Ishikawa (cell line): ENCODE results near the gene NEDD4L.
A peak's percentile ranks its signal among the peaks of the same experiment; 100 is the strongest.

Source experiments
- CEBPB ChIP-seq: IDR thresholded peaks from 2 replicates; pipeline ENCODE4 v1.6.1; 2012
- CREB1 ChIP-seq: IDR thresholded peaks from 2 replicates; pipeline ENCODE4 v1.6.1; 2012; ENCODE audit warnings: low read depth
- EGR1 ChIP-seq: IDR thresholded peaks from 2 replicates; pipeline ENCODE4 v1.6.1; 2012
- EP300 ChIP-seq: IDR thresholded peaks from 2 replicates; pipeline ENCODE4 v1.6.1; 2012; ENCODE audit warnings: borderline replicate concordance
- FOXM1 ChIP-seq: IDR thresholded peaks from 2 replicates; pipeline ENCODE4 v1.6.1; 2012; ENCODE audit warnings: low read depth, borderline replicate concordance
- NFIC ChIP-seq: IDR thresholded peaks from 2 replicates; pipeline ENCODE4 v1.6.1; 2012
- RAD21 ChIP-seq: IDR thresholded peaks from 2 replicates; pipeline ENCODE4 v1.6.1; 2012; ENCODE audit warnings: low read depth
- TAF1 ChIP-seq: IDR thresholded peaks from 2 replicates; pipeline ENCODE4 v1.6.1; 2012; ENCODE audit warnings: low read depth, mild to moderate bottlenecking
- TCF12 ChIP-seq: IDR thresholded peaks from 2 replicates; pipeline ENCODE4 v1.6.1; 2012; ENCODE audit warnings: low read depth
- TEAD4 ChIP-seq: IDR thresholded peaks from 2 replicates; pipeline ENCODE4 v1.6.1; 2012
- USF1 ChIP-seq: IDR thresholded peaks from 2 replicates; pipeline ENCODE4 v1.6.1; 2012
- YY1 ChIP-seq: IDR thresholded peaks from 2 replicates; pipeline ENCODE4 v1.6.1; 2012; ENCODE audit warnings: low read depth
- ZBTB7A ChIP-seq: IDR thresholded peaks from 2 replicates; pipeline ENCODE4 v1.6.1; 2012; ENCODE audit warnings: low read depth
- TF ChIP-seq, protein P1 (sequence below): IDR thresholded peaks from 2 replicates; pipeline ENCODE4 v1.6.1; 2012
- TF ChIP-seq, protein P2 (sequence below): IDR thresholded peaks from 2 replicates; pipeline ENCODE4 v1.6.1; 2012; ENCODE audit warnings: low read depth, mild to moderate bottlenecking

Gene NEDD4L

GRCh38 chr18:58025205-58025604 is 18.8 kb upstream of the NEDD4L start:
- no peak for TF ChIP-seq TAF1
- TF ChIP-seq CEBPB, result 0 out of 2 replicates have a peak, but pooled peaks have one; percentile 17
- no peak for TF ChIP-seq NFIC
- TF ChIP-seq FOXM1, result no peak
- TF ChIP-seq RAD21, result no peak

- TF ChIP-seq CEBPB (no peak), RAD21 (no peak), EGR1 (no peak), TAF1 (no peak), TEAD4 (no peak), YY1 (no peak), EP300 (no peak), TCF12 (no peak), CREB1 (no peak), USF1 (no peak)
- TF ChIP-seq, protein P1, sequence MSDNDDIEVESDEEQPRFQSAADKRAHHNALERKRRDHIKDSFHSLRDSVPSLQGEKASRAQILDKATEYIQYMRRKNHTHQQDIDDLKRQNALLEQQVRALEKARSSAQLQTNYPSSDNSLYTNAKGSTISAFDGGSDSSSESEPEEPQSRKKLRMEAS, result no peak
- TF ChIP-seq, protein P2, sequence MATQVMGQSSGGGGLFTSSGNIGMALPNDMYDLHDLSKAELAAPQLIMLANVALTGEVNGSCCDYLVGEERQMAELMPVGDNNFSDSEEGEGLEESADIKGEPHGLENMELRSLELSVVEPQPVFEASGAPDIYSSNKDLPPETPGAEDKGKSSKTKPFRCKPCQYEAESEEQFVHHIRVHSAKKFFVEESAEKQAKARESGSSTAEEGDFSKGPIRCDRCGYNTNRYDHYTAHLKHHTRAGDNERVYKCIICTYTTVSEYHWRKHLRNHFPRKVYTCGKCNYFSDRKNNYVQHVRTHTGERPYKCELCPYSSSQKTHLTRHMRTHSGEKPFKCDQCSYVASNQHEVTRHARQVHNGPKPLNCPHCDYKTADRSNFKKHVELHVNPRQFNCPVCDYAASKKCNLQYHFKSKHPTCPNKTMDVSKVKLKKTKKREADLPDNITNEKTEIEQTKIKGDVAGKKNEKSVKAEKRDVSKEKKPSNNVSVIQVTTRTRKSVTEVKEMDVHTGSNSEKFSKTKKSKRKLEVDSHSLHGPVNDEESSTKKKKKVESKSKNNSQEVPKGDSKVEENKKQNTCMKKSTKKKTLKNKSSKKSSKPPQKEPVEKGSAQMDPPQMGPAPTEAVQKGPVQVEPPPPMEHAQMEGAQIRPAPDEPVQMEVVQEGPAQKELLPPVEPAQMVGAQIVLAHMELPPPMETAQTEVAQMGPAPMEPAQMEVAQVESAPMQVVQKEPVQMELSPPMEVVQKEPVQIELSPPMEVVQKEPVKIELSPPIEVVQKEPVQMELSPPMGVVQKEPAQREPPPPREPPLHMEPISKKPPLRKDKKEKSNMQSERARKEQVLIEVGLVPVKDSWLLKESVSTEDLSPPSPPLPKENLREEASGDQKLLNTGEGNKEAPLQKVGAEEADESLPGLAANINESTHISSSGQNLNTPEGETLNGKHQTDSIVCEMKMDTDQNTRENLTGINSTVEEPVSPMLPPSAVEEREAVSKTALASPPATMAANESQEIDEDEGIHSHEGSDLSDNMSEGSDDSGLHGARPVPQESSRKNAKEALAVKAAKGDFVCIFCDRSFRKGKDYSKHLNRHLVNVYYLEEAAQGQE, result no peak
These were observed 18.3 kb upstream of the NEDD4L start for GRCh38 chr18:58025733-58026132.

GRCh38 chr18:58026395-58026794 is 17.6 kb upstream of the NEDD4L start:
- no peak for TF ChIP-seq USF1
- no peak for TF ChIP-seq CEBPB
- TF ChIP-seq, protein P2, result no peak
- TF ChIP-seq TEAD4, result no peak
- TF ChIP-seq, protein P1, result no peak
- no peak for TF ChIP-seq FOXM1
- TF ChIP-seq TAF1, result no peak
- TF ChIP-seq ZBTB7A, result no peak
- TF ChIP-seq EGR1, result no peak
- TF ChIP-seq NFIC, result no peak

DNA sequence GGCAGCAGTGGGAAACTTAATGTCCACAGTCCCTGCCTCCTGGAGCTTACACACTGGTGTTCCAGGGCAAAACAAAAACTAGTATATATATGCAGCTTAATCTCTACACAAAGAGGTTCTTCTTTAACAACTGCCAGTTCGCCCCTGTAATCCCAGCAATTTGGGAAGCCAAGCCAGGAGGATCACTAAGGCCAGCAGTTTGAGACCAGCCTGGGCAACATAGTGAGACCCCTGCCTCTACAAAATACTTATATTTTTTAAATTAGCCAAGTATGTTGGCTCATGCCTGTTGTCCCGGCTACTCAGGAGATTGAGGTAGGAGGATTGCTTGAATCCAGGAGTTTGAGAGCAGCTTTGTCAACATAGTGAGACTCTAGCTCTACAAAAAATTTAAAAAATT is 17.2 kb upstream of the NEDD4L start:
- TF ChIP-seq CREB1 (no peak), RAD21 (no peak), TAF1 (no peak), YY1 (no peak), EP300 (no peak), EGR1 (no peak)
- TF ChIP-seq, protein P1, result no peak
- TF ChIP-seq, protein P2, result no peak

- TF ChIP-seq USF1, result no peak
- no peak for TF ChIP-seq CREB1
- no peak for TF ChIP-seq RAD21
- TF ChIP-seq, protein P1, result no peak
- TF ChIP-seq YY1, result no peak
- TF ChIP-seq TEAD4, result no peak
- no peak for TF ChIP-seq CEBPB
- no peak for TF ChIP-seq EP300
- no peak for TF ChIP-seq TAF1
- TF ChIP-seq EGR1, result no peak
- TF ChIP-seq, protein P2, result no peak
- TF ChIP-seq TCF12, result no peak
- no peak for TF ChIP-seq NFIC
- TF ChIP-seq FOXM1, result no peak
- no peak for TF ChIP-seq ZBTB7A
These were observed 16.7 kb upstream of the NEDD4L start for GRCh38 chr18:58027341-58027740.
